Stomach (tissue), 9 donors: ENCODE measurements around the gene NDUFS8. TPM values are rescaled to one million over a fixed set of nuclear protein-coding genes. Genes with fewer than 3 reads are reported as not detected.

ENCODE experiments used
- DNase-seq, 2 donors: peaks; one replicate each; pipeline versions ENCODE4 v3.0.0 to v3.0.0-alpha.2; 2013 to 2019
- H3K27ac ChIP-seq, 5 donors: fragments of 200-600 bp in 4 of 5; sonication (generic) in 4 of 5; one replicate each; pipeline ENCODE4 v1.5.1; 2013 to 2019; ENCODE audit warnings: mild to moderate bottlenecking in 1 of 5, moderate library complexity in 1 of 5
- H3K27me3 ChIP-seq, 3 donors: fragments of 200-600 bp; sonication (generic); one replicate each; pipeline ENCODE4 v1.5.1; 2017 to 2019; ENCODE audit warnings: mixed run types in 1 of 3
- H3K36me3 ChIP-seq, 4 donors: fragments of 200-600 bp; sonication (generic); 1 replicate in 3 of 4; 2 replicates in 1 of 4; pipeline ENCODE4 v1.5.1; 2016 to 2019
- H3K4me1 ChIP-seq, 4 donors: fragments of 200-600 bp; sonication (generic); one replicate each; pipeline ENCODE4 v1.5.1; 2016 to 2019
- H3K4me3 ChIP-seq, 4 donors: fragments of 200-600 bp; sonication (generic) in 3 of 4; one replicate each; pipeline ENCODE4 v1.5.1; 2016 to 2019; ENCODE audit warnings: mild to moderate bottlenecking in 1 of 4
- H3K9me3 ChIP-seq, 4 donors: fragments of 200-600 bp; sonication (generic); one replicate each; pipeline ENCODE4 v1.5.1; 2016 to 2019
- CTCF ChIP-seq, 7 experiments: fragments of 450-650 bp in 4 of 7; fragments of 200-600 bp in 3 of 7; sonication (generic) in 3 of 7; IDR thresholded peaks; one replicate each; pipeline ENCODE4 v1.5.1; 2016 to 2019; ENCODE audit warnings: antibody characterized with exemption in 7 of 7, control low read depth in 2 of 7, mild to moderate bottlenecking in 1 of 7
- EP300 ChIP-seq: sonication (generic); formaldehyde crosslinking; IDR thresholded peaks from one replicate; pipeline ENCODE4 v1.6.1; 2017; ENCODE audit warnings: antibody characterized with exemption
- POLR2A ChIP-seq, 4 donors: fragments of 450-650 bp; IDR thresholded peaks; one replicate each; pipeline ENCODE4 v1.6.1; 2016; ENCODE audit warnings: antibody characterized with exemption in 4 of 4, control low read depth in 2 of 4, mild to moderate bottlenecking in 1 of 4, moderate library complexity in 1 of 4
- POLR2AphosphoS5 ChIP-seq, 3 donors: sonication (generic); formaldehyde crosslinking; IDR thresholded peaks; one replicate each; pipeline ENCODE4 v1.6.1; 2016; ENCODE audit warnings: antibody characterized with exemption in 3 of 3
- WGBS, 5 donors: extraction: QIAGEN DNeasy Blood & Tissue Kit in 3 of 5; methylation state at CpG; one replicate each; pipeline versions ENCODE4 v1.1.5 to v1.1.7; 2013 to 2018; 5-methylcytosine and 5-hydroxymethylcytosine counted together
- intact Hi-C: fragments of 100-400 bp; cut with DNase I; formaldehyde crosslinking; loops from one replicate; pipeline ENCODE4 v1.15.1; 2023; ENCODE audit warnings: low total_unique reads
- polyA plus RNA-seq, 3 donors: library from polyadenylated mRNA; stranded (reverse); fragments of 200-250 nt; gene quantifications; one replicate each; pipeline ENCODE4 v1.2.3, GENCODE V29; 2013
- total RNA-seq, 5 donors: library from RNA; depleted of rRNA; stranded (reverse); fragments of >200 nt; gene quantifications; one replicate each; pipeline versions ENCODE4 v1.1.0 to v1.2.3, GENCODE V29; 2014 to 2016
- donor health status: healthy with polysubstance abuse.
- donor health status: Bipolar disorder and iron deficiency.
- donor health status: healthy.

Gene NDUFS8
- total and polyA plus RNA-seq, 8 donors = 52.0 to 310 (median 161) TPM

- no peak overlapping the region for H3K27ac ChIP-seq
- no peak for TF ChIP-seq CTCF (IDR thresholded peaks at IDR 0.05)
- no peak for TF ChIP-seq POLR2AphosphoS5 (IDR thresholded peaks at IDR 0.05)
- no peak overlapping the region for H3K4me3 ChIP-seq
- no peaks in the 10 kb centered on the region for H3K27me3 ChIP-seq
- DNase-seq = peak in 1 of 2 donors; percentile 5
- 83 to 96% (median 88%) methylated on average over 2 of the region's 2 CpGs for WGBS, 5 donors
- H3K4me1 ChIP-seq = no peaks in the 10 kb centered on the region
- peaks cover 82 to 100% (median 100%) of the 10 kb centered on the region in 4 donors for H3K36me3 ChIP-seq
- intact Hi-C loops = no loop called here
- no peaks in the 10 kb centered on the region for H3K9me3 ChIP-seq
These were observed 34.4 kb downstream of the NDUFS8 start for GRCh38 chr11:68064926-68065325.

GRCh38 chr11:68065841-68066240, 35.4 kb downstream of the NDUFS8 start:
- WGBS, 5 donors = 89 to 94% (median 92%) methylated on average over 5 of the region's 5 CpGs
- no peak for TF ChIP-seq POLR2AphosphoS5 (IDR thresholded peaks at IDR 0.05)
- TF ChIP-seq POLR2A (IDR thresholded peaks at IDR 0.05) = no peak
- no peak for TF ChIP-seq EP300
- TF ChIP-seq CTCF (IDR thresholded peaks at IDR 0.05) = no peak
- DNase-seq = no peak
- H3K36me3 ChIP-seq = peaks cover 82 to 100% (median 100%) of the 10 kb centered on the region in 4 donors
- H3K4me3 ChIP-seq = no peak overlapping the region
- H3K4me1 ChIP-seq = no peaks in the 10 kb centered on the region
- no peaks in the 10 kb centered on the region for H3K9me3 ChIP-seq
- no peak overlapping the region for H3K27ac ChIP-seq
- H3K27me3 ChIP-seq = no peaks in the 10 kb centered on the region
- intact Hi-C loops = no loop called here

DNA sequence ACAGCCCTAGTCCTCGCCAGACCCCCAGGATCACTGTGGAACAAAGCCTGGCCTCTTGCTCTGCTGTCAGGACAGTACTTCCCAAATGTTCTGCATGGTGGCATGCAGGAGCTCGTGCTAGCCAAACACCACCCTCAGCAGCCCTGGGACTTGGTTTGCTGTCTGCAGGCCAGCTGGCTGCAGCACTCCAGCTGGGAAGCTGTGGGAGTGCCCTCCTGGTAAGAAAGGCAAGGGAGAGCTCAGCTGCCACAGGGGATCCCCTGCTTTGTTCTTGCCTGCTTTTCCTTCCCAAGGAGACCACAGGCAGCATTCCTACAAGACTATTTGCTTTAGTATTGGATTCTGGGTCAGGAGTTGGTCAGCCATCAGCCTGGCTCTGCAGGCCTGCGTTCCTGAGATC, 36.3 kb downstream of the NDUFS8 start:
- 67 to 81% (median 71%) methylated on average over 3 of the region's 3 CpGs for WGBS, 5 donors

DNA sequence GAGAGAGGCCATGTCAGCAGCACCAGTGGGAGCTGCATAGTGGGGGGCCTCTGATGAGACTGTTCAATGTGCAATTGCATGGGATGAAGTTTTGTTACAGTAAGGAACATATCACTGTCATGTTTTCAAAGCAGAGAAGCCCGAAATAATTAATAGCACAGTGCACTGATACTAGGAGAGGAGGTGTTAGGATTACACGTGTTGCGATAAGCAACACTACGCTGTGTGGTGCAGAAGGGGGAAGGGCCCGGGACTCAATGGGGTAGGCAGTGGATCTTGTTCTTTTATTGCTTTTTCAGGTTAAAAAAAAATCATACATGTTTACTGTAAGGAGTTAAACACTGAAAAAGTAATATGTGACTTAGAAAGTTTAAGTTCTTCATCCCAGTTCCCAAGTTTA, 37.5 kb downstream of the NDUFS8 start:
- H3K9me3 ChIP-seq = no peaks in the 10 kb centered on the region
- no peak for TF ChIP-seq EP300
- TF ChIP-seq POLR2AphosphoS5 (IDR thresholded peaks at IDR 0.05) = no peak
- no peak for TF ChIP-seq POLR2A (IDR thresholded peaks at IDR 0.05)
- TF ChIP-seq CTCF (IDR thresholded peaks at IDR 0.05) = no peak
- H3K27ac ChIP-seq = no peak overlapping the region
- intact Hi-C loops = no loop called here
- H3K4me1 ChIP-seq = no peaks in the 10 kb centered on the region
- WGBS, 5 donors = 88 to 95% (median 89%) methylated on average over 5 of the region's 5 CpGs
- H3K27me3 ChIP-seq = no peaks in the 10 kb centered on the region
- no peak for DNase-seq
- no peak overlapping the region for H3K4me3 ChIP-seq
- peaks cover 77 to 100% (median 100%) of the 10 kb centered on the region in 4 donors for H3K36me3 ChIP-seq

More for the DNA sequence above, 36.3 kb downstream of the NDUFS8 start:
- Histone ChIP-seq H3K27me3 (no peaks in the 10 kb centered on the region), H3K4me3 (no peak overlapping the region), H3K9me3 (no peaks in the 10 kb centered on the region), H3K36me3 (peaks cover 78 to 100% (median 100%) of the 10 kb centered on the region in 4 donors), H3K4me1 (no peaks in the 10 kb centered on the region), H3K27ac (no peak overlapping the region)
- intact Hi-C loops = no loop called here
- no peak for TF ChIP-seq CTCF (IDR thresholded peaks at IDR 0.05)
- no peak for TF ChIP-seq POLR2AphosphoS5 (IDR thresholded peaks at IDR 0.05)
- no peak for TF ChIP-seq POLR2A (IDR thresholded peaks at IDR 0.05)
- no peak for TF ChIP-seq EP300
- no peak for DNase-seq
